Prostate gland (tissue), 2 donors: ENCODE data around the gene CHRND.

Source experiments
- CTCF ChIP-seq, 4 experiments: fragments of 200-600 bp in 2 of 4; fragments of 450-650 bp in 2 of 4; sonication (generic) in 2 of 4; IDR thresholded peaks; 1 replicate in 3 of 4; 2 replicates in 1 of 4; pipeline ENCODE4 v1.5.1; 2016 to 2019; ENCODE audit warnings: antibody characterized with exemption in 4 of 4, mild to moderate bottlenecking in 2 of 4, moderate library complexity in 2 of 4
- POLR2A ChIP-seq: fragments of 450-650 bp; IDR thresholded peaks from one replicate; pipeline ENCODE4 v1.6.1; 2016; ENCODE audit warnings: antibody characterized with exemption, mild to moderate bottlenecking
- POLR2AphosphoS5 ChIP-seq: sonication (generic); formaldehyde crosslinking; IDR thresholded peaks from one replicate; pipeline ENCODE4 v1.6.1; 2017; ENCODE audit warnings: antibody characterized with exemption

- TF ChIP-seq POLR2A (no peak), CTCF (IDR thresholded peaks at IDR 0.05) (no peak), POLR2AphosphoS5 (no peak)
Measured at GRCh38 chr2:232573042-232573441, 47.1 kb downstream of the CHRND start.
